ENCODE data around the gene GAPDHS. TPM values are rescaled to one million over a fixed set of nuclear protein-coding genes. Genes with fewer than 3 reads are reported as not detected.

GAPDHS gene
- total and polyA plus RNA-seq, 2 of the 13 experiments (the other 11 are each of a cell fraction or from before 2014, with no cell fraction given): not detected

DNA sequence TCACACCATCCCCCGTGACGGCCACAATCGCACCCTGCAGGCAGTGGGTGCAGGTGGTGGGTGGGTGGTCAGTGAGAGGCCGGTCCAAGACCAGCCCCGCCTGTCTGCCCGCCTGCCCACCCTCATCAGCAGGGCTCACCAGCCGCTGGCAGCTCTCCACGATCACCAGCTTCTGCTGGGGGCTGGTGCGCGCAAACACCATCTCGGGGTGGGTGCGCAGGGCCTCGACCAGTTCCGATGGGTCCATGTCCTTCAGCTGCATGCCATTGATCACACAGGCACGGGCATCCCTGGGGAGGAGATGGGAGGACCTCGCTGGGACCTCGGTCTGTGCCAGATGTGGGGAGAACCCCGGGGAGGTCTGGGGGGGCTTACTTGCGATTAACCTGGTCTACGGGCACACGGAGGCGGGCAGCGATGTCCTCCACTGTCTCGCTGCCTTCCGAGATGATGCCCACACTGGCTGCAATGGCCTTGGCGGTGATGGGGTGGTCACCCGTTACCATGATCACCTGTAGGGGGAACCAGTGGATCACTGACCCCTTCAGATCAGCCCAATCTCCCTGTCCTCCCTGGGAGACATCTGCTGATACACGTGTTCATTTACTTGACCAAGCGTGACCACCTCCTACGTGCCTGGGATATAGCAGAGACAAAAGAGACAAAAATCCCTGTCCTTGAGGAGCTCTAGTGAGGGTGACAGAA, 22.2 kb downstream of the GAPDHS start (continued):
- TF ChIP-seq, protein P1, sequence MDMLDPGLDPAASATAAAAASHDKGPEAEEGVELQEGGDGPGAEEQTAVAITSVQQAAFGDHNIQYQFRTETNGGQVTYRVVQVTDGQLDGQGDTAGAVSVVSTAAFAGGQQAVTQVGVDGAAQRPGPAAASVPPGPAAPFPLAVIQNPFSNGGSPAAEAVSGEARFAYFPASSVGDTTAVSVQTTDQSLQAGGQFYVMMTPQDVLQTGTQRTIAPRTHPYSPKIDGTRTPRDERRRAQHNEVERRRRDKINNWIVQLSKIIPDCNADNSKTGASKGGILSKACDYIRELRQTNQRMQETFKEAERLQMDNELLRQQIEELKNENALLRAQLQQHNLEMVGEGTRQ (IDR thresholded peaks at IDR 0.05; ENCODE audit: low read depth, low read length): no peak
- TF ChIP-seq, protein P1 (CRISPR knock-in tag; IDR thresholded peaks at IDR 0.05; ENCODE audit: borderline replicate concordance): no peak
- TF ChIP-seq SMC3 (IDR thresholded peaks at IDR 0.05; ENCODE audit: low read length): peak; percentile 67
- TF ChIP-seq ZNF746 (CRISPR knock-in tag; IDR thresholded peaks at IDR 0.05): no peak
- TF ChIP-seq FOXM1 (CRISPR knock-in tag; IDR thresholded peaks at IDR 0.05): no peak
- TF ChIP-seq ZEB1 (IDR thresholded peaks at IDR 0.05; ENCODE audit: insufficient replicate concordance, low read depth): no peak
- TF ChIP-seq ZNF629 (CRISPR knock-in tag; conservative IDR thresholded peaks at IDR 0.05): no peak
- TF ChIP-seq MBD4 (IDR thresholded peaks at IDR 0.05; ENCODE audit: borderline replicate concordance, low read length): no peak
- no peak for TF ChIP-seq ZNF282 (IDR thresholded peaks at IDR 0.05; ENCODE audit: partially characterized antibody)
- TF ChIP-seq ZNF484 (CRISPR knock-in tag; IDR thresholded peaks at IDR 0.05; ENCODE audit: borderline replicate concordance, low read depth): no peak
- TF ChIP-seq CBX5 (CRISPR knock-in tag; IDR thresholded peaks at IDR 0.05; ENCODE audit: borderline replicate concordance): 0 out of 2 replicates have a peak, but pooled peaks have one; percentile 38
- TF ChIP-seq, protein P2, sequence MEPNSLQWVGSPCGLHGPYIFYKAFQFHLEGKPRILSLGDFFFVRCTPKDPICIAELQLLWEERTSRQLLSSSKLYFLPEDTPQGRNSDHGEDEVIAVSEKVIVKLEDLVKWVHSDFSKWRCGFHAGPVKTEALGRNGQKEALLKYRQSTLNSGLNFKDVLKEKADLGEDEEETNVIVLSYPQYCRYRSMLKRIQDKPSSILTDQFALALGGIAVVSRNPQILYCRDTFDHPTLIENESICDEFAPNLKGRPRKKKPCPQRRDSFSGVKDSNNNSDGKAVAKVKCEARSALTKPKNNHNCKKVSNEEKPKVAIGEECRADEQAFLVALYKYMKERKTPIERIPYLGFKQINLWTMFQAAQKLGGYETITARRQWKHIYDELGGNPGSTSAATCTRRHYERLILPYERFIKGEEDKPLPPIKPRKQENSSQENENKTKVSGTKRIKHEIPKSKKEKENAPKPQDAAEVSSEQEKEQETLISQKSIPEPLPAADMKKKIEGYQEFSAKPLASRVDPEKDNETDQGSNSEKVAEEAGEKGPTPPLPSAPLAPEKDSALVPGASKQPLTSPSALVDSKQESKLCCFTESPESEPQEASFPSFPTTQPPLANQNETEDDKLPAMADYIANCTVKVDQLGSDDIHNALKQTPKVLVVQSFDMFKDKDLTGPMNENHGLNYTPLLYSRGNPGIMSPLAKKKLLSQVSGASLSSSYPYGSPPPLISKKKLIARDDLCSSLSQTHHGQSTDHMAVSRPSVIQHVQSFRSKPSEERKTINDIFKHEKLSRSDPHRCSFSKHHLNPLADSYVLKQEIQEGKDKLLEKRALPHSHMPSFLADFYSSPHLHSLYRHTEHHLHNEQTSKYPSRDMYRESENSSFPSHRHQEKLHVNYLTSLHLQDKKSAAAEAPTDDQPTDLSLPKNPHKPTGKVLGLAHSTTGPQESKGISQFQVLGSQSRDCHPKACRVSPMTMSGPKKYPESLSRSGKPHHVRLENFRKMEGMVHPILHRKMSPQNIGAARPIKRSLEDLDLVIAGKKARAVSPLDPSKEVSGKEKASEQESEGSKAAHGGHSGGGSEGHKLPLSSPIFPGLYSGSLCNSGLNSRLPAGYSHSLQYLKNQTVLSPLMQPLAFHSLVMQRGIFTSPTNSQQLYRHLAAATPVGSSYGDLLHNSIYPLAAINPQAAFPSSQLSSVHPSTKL (CRISPR knock-in tag; IDR thresholded peaks at IDR 0.05): 0 out of 2 replicates have a peak, but pooled peaks have one; percentile 30
- 0 out of 2 replicates have a peak, but pooled peaks have one; percentile 13 for TF ChIP-seq ZMYM4 (CRISPR knock-in tag; IDR thresholded peaks at IDR 0.05)
- TF ChIP-seq, protein P3, sequence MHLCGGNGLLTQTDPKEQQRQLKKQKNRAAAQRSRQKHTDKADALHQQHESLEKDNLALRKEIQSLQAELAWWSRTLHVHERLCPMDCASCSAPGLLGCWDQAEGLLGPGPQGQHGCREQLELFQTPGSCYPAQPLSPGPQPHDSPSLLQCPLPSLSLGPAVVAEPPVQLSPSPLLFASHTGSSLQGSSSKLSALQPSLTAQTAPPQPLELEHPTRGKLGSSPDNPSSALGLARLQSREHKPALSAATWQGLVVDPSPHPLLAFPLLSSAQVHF (CRISPR knock-in tag; IDR thresholded peaks at IDR 0.05): no peak
- no peak for TF ChIP-seq ZNF326 (CRISPR knock-in tag; IDR thresholded peaks at IDR 0.05; ENCODE audit: borderline replicate concordance)
- TF ChIP-seq ZBTB7A (CRISPR knock-in tag; IDR thresholded peaks at IDR 0.05): no peak
- TF ChIP-seq ZNF383 (CRISPR knock-in tag; IDR thresholded peaks at IDR 0.05; ENCODE audit: borderline replicate concordance): no peak
- TF ChIP-seq ZNF225 (CRISPR knock-in tag; IDR thresholded peaks at IDR 0.05): no peak
- no peak for TF ChIP-seq SNRNP70 (IDR thresholded peaks at IDR 0.05; ENCODE audit: low read depth, low read length)
- TF ChIP-seq, protein P4, sequence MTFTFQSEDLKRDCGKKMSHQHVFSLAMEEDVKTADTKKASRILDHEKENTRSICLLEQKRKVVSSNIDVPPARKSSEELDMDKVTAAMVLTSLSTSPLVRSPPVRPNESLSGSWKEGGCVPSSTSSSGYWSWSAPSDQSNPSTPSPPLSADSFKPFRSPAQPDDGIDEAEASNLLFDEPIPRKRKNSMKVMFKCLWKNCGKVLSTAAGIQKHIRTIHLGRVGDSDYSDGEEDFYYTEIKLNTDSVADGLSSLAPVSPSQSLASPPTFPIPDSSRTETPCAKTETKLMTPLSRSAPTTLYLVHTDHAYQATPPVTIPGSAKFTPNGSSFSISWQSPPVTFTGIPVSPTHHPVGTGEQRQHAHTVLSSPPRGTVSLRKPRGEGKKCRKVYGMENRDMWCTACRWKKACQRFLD (CRISPR knock-in tag; IDR thresholded peaks at IDR 0.05; ENCODE audit: borderline replicate concordance): no peak
- peak; percentile 76 for TF ChIP-seq RAD21 (CRISPR knock-in tag; IDR thresholded peaks at IDR 0.05)
- TF ChIP-seq ZNF878 (CRISPR knock-in tag; IDR thresholded peaks at IDR 0.05): no peak
- TF ChIP-seq PRMT3 (CRISPR knock-in tag; IDR thresholded peaks at IDR 0.05; ENCODE audit: borderline replicate concordance, low read depth): no peak
